ENCODE results near the gene TSGA10IP. TPM values are rescaled to one million over a fixed set of nuclear protein-coding genes. Genes with fewer than 3 reads are reported as not detected.

The TSGA10IP gene
- total and polyA plus RNA-seq, 10 of the 15 experiments (the other 5 are each of a cell fraction or from before 2014, with no cell fraction given), result not detected

GRCh38 chr11:65919141-65919572, 26.1 kb upstream of the TSGA10IP start, which contains the start of gene DRAP1 (continued):
- TF ChIP-seq NKRF (conservative IDR thresholded peaks at IDR 0.05), result peak; percentile 90
- TF ChIP-seq ZBTB11 (CRISPR knock-in tag; IDR thresholded peaks at IDR 0.05), result no peak
- peak; percentile 80 for TF ChIP-seq POU2F2 (IDR thresholded peaks at IDR 0.05; ENCODE audit: borderline replicate concordance, low read depth, low read length)
- no peak for TF ChIP-seq ZBTB40 (IDR thresholded peaks at IDR 0.05; ENCODE audit: borderline replicate concordance)
- peak; percentile 49; the same call in 1 of the 2 replicates for TF ChIP-seq RFX5 (IDR thresholded peaks at IDR 0.05; ENCODE audit: low read depth, low read length)
- peak; percentile 76 for TF ChIP-seq CBFB (IDR thresholded peaks at IDR 0.05; ENCODE audit: low read depth)
- TF ChIP-seq YY1 (IDR thresholded peaks at IDR 0.05; ENCODE audit: low read depth, low read length), result peak; percentile 30; the same call in 1 of the 2 replicates
- TF ChIP-seq RELA (IDR thresholded peaks at IDR 0.05; ENCODE audit: borderline replicate concordance, partially characterized antibody), result peak; percentile 90
- TF ChIP-seq WRNIP1 (IDR thresholded peaks at IDR 0.05; ENCODE audit: borderline replicate concordance, low read depth, low read length), result no peak
- TF ChIP-seq, protein P1, sequence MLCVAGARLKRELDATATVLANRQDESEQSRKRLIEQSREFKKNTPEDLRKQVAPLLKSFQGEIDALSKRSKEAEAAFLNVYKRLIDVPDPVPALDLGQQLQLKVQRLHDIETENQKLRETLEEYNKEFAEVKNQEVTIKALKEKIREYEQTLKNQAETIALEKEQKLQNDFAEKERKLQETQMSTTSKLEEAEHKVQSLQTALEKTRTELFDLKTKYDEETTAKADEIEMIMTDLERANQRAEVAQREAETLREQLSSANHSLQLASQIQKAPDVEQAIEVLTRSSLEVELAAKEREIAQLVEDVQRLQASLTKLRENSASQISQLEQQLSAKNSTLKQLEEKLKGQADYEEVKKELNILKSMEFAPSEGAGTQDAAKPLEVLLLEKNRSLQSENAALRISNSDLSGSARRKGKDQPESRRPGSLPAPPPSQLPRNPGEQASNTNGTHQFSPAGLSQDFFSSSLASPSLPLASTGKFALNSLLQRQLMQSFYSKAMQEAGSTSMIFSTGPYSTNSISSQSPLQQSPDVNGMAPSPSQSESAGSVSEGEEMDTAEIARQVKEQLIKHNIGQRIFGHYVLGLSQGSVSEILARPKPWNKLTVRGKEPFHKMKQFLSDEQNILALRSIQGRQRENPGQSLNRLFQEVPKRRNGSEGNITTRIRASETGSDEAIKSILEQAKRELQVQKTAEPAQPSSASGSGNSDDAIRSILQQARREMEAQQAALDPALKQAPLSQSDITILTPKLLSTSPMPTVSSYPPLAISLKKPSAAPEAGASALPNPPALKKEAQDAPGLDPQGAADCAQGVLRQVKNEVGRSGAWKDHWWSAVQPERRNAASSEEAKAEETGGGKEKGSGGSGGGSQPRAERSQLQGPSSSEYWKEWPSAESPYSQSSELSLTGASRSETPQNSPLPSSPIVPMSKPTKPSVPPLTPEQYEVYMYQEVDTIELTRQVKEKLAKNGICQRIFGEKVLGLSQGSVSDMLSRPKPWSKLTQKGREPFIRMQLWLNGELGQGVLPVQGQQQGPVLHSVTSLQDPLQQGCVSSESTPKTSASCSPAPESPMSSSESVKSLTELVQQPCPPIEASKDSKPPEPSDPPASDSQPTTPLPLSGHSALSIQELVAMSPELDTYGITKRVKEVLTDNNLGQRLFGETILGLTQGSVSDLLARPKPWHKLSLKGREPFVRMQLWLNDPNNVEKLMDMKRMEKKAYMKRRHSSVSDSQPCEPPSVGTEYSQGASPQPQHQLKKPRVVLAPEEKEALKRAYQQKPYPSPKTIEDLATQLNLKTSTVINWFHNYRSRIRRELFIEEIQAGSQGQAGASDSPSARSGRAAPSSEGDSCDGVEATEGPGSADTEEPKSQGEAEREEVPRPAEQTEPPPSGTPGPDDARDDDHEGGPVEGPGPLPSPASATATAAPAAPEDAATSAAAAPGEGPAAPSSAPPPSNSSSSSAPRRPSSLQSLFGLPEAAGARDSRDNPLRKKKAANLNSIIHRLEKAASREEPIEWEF (IDR thresholded peaks at IDR 0.05; ENCODE audit: insufficient replicate concordance, low read depth, low read length), result no peak
- TF ChIP-seq ZNF274 (IDR thresholded peaks at IDR 0.05; ENCODE audit: insufficient read depth, insufficient read length), result no peak
- no peak for TF ChIP-seq MTA2 (IDR thresholded peaks at IDR 0.05; ENCODE audit: low read depth)
- TF ChIP-seq CHD4 (IDR thresholded peaks at IDR 0.05), result no peak
- peak; percentile 36 for TF ChIP-seq SIX5 (IDR thresholded peaks at IDR 0.05; ENCODE audit: low read depth, low read length, severe bottlenecking)
- no peak for TF ChIP-seq ZNF384 (IDR thresholded peaks at IDR 0.05; ENCODE audit: borderline replicate concordance, low read depth, low read length)
- TF ChIP-seq IKZF2 (IDR thresholded peaks at IDR 0.05), result no peak
